ENCODE results near the gene UST.
"Not testable (repeated sequence)": the region's sequence is repeated elsewhere in the genome, so short reads cannot be mapped to it uniquely, and the experiment has no call there.

Gene UST

DNA sequence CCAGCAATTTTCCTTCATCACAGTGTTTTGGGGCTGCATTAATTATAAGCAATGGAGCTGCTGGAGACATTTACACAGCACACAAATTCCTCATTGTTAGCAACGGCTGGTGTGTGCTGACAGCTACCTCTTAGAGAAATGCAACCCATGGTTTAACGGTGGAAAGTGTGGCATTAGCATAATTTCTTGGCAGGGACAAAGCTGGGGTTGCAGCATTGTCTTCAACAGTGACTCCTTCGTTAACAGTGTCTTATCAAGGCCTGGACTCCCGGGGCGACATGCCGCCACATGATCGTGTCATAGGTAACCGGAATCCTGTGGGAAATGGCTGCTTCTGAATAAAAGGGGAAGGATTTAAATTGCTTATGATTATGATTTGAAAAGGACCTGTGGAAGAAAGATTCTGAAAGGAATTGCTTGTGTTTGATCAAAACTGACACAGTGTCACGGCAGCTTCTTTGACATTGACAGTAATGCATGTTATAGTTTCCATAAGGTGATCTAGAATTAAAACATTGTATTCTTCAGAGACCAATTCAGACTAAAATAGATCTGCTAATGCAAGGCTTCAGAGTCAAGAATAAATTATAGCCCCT, 128.0 kb downstream of the UST start:
- DNase-seq = no peak

DNA sequence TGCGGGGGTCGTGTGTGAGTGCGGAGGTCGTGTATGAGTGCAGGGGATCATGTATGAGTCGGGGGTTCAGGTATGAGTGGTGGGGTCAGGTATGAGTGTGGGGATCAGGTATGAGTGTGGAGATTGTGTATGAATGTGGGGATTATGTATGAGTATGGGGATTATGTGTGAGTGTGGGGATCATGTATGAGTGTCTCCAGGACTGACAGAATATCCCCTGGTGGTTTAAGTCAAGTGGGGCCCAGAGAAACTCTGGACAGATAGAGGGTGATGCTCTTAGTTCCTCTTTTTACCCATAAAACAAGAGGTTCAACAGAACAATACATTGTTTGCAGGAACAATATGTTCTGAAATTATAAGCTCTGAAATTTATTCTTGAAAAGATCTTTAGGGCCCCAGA, 131.9 kb downstream of the UST start:
- DNase-seq = no peak

GRCh38 chr6:148880742-148881141, 133.9 kb downstream of the UST start:
- not testable (repeated sequence) for DNase-seq

DNA sequence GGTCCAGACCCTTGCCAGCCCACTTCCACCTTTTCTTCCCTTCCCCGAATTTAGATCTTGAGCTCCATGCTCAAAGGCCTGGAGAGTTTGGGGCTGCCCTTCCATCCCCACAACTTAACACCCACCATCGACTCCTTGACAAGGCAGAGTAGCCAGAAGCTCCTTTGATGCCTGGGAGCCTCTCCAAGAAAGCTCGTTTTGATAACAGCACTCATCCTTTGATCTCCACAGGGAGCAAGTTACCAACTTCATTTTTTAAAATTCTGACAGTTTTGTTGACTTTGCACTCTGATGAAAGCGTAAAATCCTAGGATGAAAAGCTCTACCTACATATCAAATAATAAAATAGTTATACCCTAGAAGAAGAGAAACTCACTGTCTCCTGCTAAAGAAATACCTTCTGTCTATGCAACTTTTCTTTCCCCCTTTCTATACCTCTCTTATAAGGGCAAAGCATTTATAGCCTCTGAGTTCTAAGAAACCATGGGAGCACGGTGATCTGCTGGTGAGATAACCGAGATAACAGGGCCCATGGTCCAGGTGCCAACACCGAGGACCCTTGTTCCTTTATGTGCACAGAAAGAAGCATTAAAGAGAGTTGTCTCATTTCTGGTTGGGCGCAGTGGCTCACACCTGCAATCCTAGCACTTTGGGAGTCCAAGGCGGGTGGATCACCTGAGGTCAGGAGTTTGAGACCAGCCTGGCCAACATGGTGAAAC, 134.9 kb downstream of the UST start:
- no peak for DNase-seq

- DNase-seq = no peak
Observed at GRCh38 chr6:148883270-148883669, 136.4 kb downstream of the UST start.

DNA sequence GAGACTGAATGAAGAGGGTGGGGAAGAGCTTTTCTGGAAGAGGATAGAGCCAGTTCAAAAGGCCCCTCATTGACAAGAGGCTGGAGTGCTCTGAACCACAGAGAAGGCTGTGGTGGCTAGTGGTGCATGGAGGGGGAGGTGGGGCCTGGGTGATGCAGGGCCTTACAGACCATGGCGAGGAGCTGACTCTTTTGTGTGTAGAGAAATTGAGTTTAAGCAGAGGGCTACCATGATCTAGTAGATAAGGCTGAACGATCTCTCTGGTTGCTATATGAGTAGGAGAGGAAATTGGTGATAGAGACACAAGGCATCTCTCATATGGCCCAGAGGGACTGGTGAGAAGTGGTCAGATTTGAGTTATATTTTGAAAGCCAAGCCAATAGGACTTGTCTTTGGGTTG, 137.6 kb downstream of the UST start:
- DNase-seq = no peak

DNA sequence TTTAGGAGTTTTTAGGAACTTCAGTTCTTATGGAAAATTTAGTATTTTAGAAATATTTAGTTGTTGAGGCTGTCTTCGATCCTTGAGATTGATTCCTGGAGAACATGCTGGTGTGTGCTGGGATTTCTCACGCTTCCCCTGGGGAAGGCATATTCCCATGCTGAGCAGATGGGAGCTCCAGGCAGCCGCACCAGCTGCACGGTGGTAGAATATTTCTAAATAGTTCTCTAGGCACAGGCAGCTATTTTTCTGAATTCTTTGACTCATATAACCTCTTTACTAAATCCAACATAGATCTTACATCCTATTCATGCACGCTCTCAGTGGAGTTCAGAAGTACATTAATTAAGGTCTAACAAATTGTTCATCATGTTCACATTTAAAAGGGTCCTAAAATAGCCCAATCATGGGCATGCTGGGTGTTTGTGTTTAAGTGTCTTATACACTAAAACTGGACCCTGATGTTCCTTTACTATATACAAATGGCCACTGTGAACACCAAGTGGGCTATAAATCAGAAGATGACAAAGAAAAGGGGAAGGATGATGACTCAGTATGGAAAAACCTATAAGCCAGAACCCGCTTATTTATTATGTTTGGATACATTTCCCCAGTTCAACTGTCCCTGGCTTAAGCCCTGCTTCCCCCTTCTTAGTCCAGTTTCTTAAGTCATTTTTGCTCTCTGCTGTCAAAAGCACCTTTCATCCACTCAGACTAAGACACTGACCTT, 138.5 kb downstream of the UST start:
- DNase-seq = no peak

DNA sequence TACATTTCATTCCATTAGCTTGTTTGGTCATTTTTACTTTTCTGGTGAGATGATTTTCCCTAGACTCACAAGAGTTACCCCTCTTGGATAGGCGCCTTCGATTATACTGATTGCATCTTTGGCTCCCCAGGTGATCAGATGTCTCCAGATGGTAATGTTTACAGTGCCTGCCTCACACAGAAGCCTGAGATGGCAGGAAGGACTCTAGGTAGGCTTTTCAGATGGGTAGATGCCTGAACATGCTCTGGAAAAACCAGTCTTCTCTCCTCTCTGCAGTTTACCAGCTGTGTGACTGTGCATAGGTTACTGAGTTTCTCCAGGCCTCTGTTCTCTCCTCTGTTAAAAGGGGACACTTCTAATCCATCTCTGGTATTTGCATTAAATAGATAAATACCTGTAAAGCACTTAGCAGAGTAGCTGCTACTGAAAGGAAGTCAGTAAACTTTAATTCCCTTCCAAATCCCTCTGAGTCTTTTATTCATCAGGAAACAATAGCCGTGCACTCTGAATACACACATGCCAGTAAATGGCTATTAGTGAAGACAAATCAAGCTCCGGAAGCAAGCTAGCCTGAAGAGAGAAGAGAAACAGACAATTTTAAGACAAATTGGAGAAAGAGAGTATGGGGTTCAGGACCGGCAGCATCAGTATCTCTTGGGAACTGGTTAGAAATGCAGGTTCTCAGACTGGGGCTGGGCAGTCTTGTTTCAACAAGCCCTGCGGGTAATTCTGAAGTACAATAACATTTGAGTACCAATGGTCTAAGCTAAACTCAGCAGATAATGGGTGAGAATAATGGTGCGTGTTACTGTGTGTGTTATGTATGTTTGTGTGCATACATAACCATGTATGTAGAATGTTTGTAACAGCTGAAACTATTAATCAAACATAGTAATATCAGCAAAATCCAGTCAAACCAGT, 139.4 kb downstream of the UST start:
- no peak for DNase-seq

DNA sequence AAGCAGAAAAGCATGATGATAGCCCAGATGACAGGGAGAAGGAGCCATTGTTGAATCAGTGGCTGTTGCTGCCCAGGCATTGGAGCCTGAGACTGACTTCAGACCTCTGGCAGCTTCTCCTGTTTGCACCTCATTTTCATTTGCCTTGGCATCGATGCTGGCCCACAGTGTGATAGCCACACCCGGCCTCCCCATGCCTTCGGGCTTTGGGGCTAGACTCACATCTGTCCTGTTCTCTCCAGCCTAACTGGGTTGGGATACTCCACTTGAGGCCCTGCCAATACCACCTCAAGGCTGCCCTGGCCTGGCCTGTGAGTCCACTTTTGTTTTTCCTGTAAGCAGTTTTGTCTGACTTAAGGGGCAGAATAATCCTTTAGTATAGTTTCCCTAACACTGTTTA, 140.4 kb downstream of the UST start:
- no peak for DNase-seq

DNA sequence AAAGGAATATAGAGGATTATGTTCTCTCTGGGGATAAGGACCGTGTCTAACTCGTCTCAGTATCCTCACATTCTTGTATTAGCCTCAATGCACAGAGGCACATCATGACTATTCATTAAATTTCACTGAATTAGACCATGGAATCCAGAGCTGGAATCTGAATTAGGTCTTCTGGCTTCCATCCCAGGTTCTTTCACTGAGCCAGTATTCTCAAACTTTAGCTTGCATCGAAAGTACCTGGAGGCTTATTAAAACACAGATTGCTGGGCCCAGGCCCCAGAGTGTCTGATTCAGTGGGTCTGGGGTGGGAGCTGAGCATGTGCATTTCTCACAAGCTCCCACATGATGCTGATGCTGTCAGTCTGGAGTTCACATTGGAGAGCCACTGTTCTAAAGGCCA, 142.0 kb downstream of the UST start:
- DNase-seq = no peak

GRCh38 chr6:148890096-148890495, 143.3 kb downstream of the UST start:
- no peak for DNase-seq

- DNase-seq = no peak
Observed at GRCh38 chr6:148890652-148891404, 144.0 kb downstream of the UST start.

GRCh38 chr6:148891405-148891783, 144.6 kb downstream of the UST start:
- DNase-seq = no peak

- DNase-seq = no peak
Observed at GRCh38 chr6:148892247-148892646, 145.4 kb downstream of the UST start.

- DNase-seq = no peak
Observed at GRCh38 chr6:148893073-148893472, 146.2 kb downstream of the UST start.

GRCh38 chr6:148893481-148893880, 146.7 kb downstream of the UST start:
- DNase-seq = no peak

DNA sequence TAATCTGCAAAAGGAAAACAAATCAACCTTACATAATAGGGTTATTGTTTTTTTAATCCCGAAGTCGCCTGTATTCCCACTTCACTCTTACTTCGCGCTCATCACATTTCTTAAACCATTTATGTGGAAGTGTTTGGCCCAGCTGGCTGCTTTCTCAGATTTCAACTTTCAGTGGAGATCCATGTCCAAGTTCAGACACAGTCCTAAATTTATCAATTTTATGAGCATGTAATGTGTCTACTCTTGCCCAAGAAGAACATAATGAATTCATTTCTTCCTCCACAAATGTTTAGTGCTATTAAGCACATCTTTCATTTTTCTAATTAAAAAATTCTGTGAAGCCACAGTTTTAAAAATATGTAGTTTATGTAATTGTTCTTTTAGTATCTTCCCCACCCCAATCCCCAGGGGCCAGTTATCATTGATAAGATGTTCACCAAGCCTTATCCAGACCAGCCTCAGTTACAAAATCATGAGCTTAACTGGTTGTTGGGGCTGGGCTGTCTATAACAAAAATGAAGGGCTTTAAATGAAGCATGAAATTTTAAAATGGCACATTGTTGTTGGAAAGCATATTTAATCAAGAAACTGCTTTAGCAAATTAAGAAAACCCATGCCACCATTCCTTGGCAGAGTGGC, 151.7 kb downstream of the UST start:
- DNase-seq = no peak

DNA sequence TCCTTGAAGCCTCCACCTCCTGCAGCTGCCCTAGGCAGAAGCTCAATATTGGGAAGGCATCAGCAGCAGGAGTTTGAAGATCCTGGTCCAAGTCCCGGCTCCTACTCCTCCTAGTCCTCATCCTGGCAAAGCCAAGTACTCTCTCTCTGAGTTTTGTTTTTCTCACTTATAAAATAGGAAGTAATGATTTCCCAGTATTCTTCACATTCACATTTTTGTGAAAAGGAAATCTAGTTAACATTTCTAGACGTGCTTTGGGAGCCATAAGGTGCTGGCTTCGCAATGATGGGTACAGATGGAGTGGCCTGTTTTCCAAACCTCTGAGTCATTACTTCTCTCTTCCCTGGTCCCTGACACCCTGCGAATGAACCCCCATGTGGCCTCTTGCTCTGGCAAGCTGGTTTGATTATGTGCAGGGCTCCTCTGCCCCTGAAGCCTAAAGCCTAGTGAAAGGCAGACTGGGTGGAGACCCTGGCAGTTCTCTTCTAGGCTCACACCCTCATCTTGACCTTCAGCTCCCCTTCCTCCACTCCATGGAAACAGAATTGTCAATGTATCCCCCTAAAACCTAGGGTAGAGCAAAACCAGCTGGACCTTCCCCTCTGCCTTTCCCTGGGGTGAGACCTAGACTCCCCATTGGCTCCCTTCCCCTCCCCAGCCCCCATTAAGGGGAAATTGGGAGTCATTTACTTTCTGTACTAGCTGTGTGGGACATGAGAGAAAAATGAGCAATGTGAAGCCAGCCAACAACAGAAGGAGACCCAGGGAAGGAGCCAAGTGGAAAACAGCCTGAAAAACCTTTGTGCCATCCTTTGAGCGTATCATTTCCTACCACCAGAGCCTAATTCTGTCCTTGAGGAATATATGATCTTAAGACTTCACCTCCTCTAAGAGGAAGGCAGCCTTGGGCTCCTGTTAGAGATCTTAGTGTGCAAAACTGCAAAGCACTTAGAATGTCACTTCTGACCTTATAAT, 158.4 kb downstream of the UST start:
- DNase-seq = no peak

DNA sequence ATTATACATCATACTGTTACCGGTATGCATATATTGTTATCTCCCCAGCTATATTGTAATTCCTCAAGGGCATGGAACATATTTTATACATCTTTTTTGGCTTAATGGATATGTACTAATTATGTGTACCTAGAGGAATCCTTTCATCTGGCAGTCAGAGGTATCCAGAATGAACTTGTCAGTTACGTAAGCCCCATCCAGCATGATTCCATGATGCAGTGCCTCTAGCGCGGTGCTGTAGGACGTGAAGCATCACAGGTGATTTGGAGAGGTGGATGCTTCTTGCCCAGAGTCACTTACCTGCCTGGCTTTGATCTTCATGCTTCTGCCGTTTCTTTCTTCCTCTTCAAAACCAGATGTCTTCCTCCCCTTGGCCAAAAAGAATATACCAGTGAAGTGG, 159.1 kb downstream of the UST start:
- DNase-seq = no peak

GRCh38 chr6:148906386-148906785, 159.6 kb downstream of the UST start:
- no peak for DNase-seq

GRCh38 chr6:148907573-148907972, 160.7 kb downstream of the UST start:
- no peak for DNase-seq
